DOHH2 (cell line): ENCODE results near the gene STUB1.

ENCODE experiments used
- CTCF ChIP-seq: fragments of 200-600 bp; sonication (generic); IDR thresholded peaks from one replicate; pipeline ENCODE4 v1.5.1; 2014; ENCODE audit warnings: antibody characterized with exemption, mild to moderate bottlenecking, low read depth, low read length; ENCODE audit not compliant: poor library complexity, severe bottlenecking
- EZH2phosphoT487 ChIP-seq: fragments of 200-600 bp; sonication (generic); IDR thresholded peaks from 2 replicates; pipeline ENCODE4 v1.6.1; 2017; ENCODE audit warnings: borderline replicate concordance, mild to moderate bottlenecking, antibody characterized with exemption, low read length, moderate library complexity, mixed read lengths

- TF ChIP-seq CTCF = no peak
- no peak for TF ChIP-seq EZH2phosphoT487
Observed at GRCh38 chr16:725041-725376, 44.8 kb downstream of the STUB1 start.
